ENCODE results near the gene TMEM233.
A peak's percentile ranks its signal among the peaks of the same experiment; 100 is the strongest.

Gene TMEM233

GRCh38 chr12:119683413-119683812, 89.8 kb downstream of the TMEM233 start:
- DNase-seq: no peak

DNA sequence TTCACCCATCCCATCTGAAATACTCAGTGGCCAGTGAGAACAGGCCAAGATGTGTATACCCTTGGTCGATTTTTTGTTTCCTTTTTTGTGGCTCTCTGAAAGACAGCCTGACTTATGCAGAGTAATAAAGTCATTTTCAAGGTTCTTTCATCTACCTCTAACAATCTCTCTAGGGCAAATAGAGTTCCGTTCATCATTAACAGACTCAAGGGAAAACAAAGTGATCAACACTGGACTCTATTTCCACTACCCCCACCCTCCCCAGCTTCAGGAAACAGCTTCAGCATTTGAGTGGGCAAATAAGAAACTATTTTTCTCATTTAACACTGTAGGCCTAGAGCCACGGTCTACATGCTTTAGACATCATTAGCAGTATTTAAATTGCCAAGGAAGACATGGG, 90.2 kb downstream of the TMEM233 start:
- no peak for DNase-seq

DNA sequence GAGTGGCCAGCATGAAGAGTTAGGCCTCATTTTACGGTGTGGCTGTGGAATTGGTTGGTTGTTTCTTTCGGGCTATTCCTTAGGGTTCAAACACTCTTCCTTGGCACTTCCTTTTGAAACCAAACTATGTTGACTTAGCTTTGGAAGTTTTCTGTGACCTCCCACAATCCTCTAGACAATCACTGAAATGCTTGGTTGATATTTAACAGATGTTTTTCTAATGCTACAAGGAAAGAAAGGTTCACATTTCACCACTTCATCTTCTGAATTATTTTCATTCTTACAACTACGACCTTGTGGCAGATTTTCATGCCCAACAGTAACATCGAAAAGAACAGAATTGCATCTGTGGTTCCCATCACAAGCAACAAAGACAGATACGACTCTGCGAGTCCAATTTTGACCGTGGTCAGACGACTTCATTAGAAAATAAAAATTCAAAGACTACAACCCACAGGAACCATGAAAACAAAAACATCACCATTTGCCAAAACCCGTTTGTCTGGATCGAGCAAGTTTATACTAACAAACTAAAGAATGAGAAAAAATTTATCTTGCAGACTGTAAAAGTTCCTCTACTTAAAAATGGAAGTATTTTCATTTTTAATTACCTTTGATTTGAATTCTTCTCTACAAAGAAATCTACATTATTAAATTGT, 91.3 kb downstream of the TMEM233 start:
- no peak for DNase-seq

GRCh38 chr12:119685375-119685774, 91.8 kb downstream of the TMEM233 start:
- DNase-seq: no peak

- no peak for DNase-seq
Observed at GRCh38 chr12:119686355-119686754, 92.8 kb downstream of the TMEM233 start.

GRCh38 chr12:119686776-119687175, 93.2 kb downstream of the TMEM233 start:
- DNase-seq: no peak

- no peak for DNase-seq
Observed at GRCh38 chr12:119687406-119687805, 93.8 kb downstream of the TMEM233 start.

GRCh38 chr12:119687879-119688278, 94.3 kb downstream of the TMEM233 start:
- DNase-seq: no peak

- no peak for DNase-seq
Observed at GRCh38 chr12:119689935-119690500, 96.4 kb downstream of the TMEM233 start.

GRCh38 chr12:119691202-119691810, 97.7 kb downstream of the TMEM233 start:
- no peak for DNase-seq

DNA sequence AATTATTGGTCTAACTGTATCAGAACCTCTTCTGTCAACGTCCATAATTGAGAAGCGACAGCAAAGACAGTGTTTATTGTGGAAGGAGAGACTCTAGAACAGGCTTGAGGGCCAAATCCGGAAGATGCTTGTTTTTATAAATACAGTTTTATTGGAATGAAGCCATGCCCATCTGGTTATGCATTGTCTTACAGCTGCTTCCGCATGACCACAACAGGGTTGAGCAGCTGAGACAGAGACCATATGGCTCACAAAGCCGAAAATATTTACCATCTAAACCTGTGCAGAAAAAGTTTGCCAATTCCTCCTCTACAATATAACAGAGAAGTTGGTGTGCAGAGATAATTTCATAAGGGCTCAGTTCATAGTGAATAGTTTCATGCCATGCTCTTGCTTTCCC, 98.8 kb downstream of the TMEM233 start:
- DNase-seq: peak; percentile 22

Measured in NCI-H1092 treated with DMSO at 0.1 percent for 48 hours (cell line).